GM12878 (cell line): ENCODE results near the gene RHOG. TPM values are rescaled to one million over a fixed set of nuclear protein-coding genes. Genes with fewer than 3 reads are reported as not detected.

Source experiments
- ATAC-seq: fragments of 200-7000 bp; cut with Tn5 transposase; 3 replicates; pipeline ENCODE4 v1.9.1; 2020; ENCODE audit warnings: mild to moderate bottlenecking, moderate library complexity
- BruUV-seq: library from RNA; stranded (reverse); fragments of 400-500 nt; replicated peaks from 2 replicates; lab custom pipeline; 2021; lab: Mats Ljungman, UMichigan
- CTCF ChIA-PET: fragments of 300-600 bp; sonication (Branson Sonifier 250); formaldehyde crosslinking; extraction: SDS; loops from one replicate; lab custom pipeline; 2021; ENCODE audit warnings: inconsistent platforms; lab: Yijun Ruan, JAX
- POLR2A ChIA-PET: fragments of 350-600 bp; formaldehyde crosslinking; extraction: SDS; loops from one replicate; lab custom pipeline; 2021; ENCODE audit warnings: inconsistent platforms; lab: Charles Lee
- RAD21 ChIA-PET: fragments of 300-600 bp; sonication (Branson Sonifier 250); formaldehyde crosslinking; loops from one replicate; lab custom pipeline; 2023; ENCODE audit warnings: antibody characterized with exemption; ENCODE audit not compliant: unreplicated experiment; lab: Charles Lee
- SMC1A ChIA-PET: fragments of 300-600 bp; sonication (Branson Sonifier 250); formaldehyde crosslinking; loops from one replicate; lab custom pipeline; 2023; ENCODE audit not compliant: unreplicated experiment, uncharacterized antibody; lab: Charles Lee
- DNase-seq: peaks from one replicate; pipeline ENCODE4 v3.0.0-alpha.2; 2011; ENCODE audit warnings: low read depth, low spot score
- FAIRE-seq: peaks from 3 replicates; lab custom pipeline; 2011; peaks lifted over from hg19 to GRCh38; lab: Jason Lieb, UNC
- H2AFZ ChIP-seq: 2 replicates; pipeline ENCODE4 v1.6.0; 2011; ENCODE audit warnings: low read depth, low read length, control low read depth; ENCODE audit not compliant: control insufficient read depth
- H3K27ac ChIP-seq: 2 replicates; pipeline ENCODE4 v1.5.1; 2011; ENCODE audit warnings: control low read depth; ENCODE audit not compliant: control insufficient read depth, insufficient read depth
- H3K27me3 ChIP-seq, 2 experiments: replicated peaks in 1 of 2; 2 replicates each; pipeline versions ENCODE4 v1.6.0 to v1.6.1; 2011; ENCODE audit warnings: low read length in 1 of 2; ENCODE audit not compliant: control insufficient read depth in 2 of 2, insufficient read depth in 2 of 2
- H3K36me3 ChIP-seq, 2 experiments: 2 replicates each; pipeline ENCODE4 v1.5.1; 2011; ENCODE audit warnings: low read length in 1 of 2; ENCODE audit not compliant: control insufficient read depth in 2 of 2, insufficient read depth in 2 of 2
- H3K4me1 ChIP-seq: 2 replicates; pipeline ENCODE4 v1.6.1; 2011; ENCODE audit warnings: mild to moderate bottlenecking, low read length, moderate library complexity, mixed read lengths; ENCODE audit not compliant: control insufficient read depth, insufficient read depth
- H3K4me2 ChIP-seq: 2 replicates; pipeline ENCODE4 v1.6.0; 2011; ENCODE audit warnings: control low read depth; ENCODE audit not compliant: control insufficient read depth, insufficient read depth
- H3K4me3 ChIP-seq: fragments of 200-600 bp; sonication (generic); 2 replicates; pipeline ENCODE4 v1.5.1; 2016
- H3K79me2 ChIP-seq: 2 replicates; pipeline ENCODE4 v1.6.0; 2011; ENCODE audit warnings: low read length; ENCODE audit not compliant: control insufficient read depth, insufficient read depth
- H3K9ac ChIP-seq: 2 replicates; pipeline ENCODE4 v1.8.0; 2011; ENCODE audit warnings: low read length, control low read depth, mixed read lengths; ENCODE audit not compliant: control insufficient read depth, insufficient read depth
- H3K9me3 ChIP-seq: replicated peaks from 3 replicates; pipeline ENCODE4 v1.5.1; 2011; ENCODE audit warnings: mild to moderate bottlenecking, low read length; ENCODE audit not compliant: control insufficient read depth, insufficient read depth
- H4K20me1 ChIP-seq: 2 replicates; pipeline ENCODE4 v1.6.0; 2011; ENCODE audit not compliant: control insufficient read depth, insufficient read depth
- ATF7 ChIP-seq: fragments of 450-650 bp; IDR thresholded peaks from 2 replicates; pipeline ENCODE4 v1.6.1; 2016; ENCODE audit warnings: low read depth, mild to moderate bottlenecking
- BACH1 ChIP-seq: fragments of 450-650 bp; IDR thresholded peaks from 2 replicates; pipeline ENCODE4 v1.6.1; 2017; ENCODE audit warnings: mild to moderate bottlenecking, borderline replicate concordance
- EZH2 ChIP-seq: IDR thresholded peaks from 2 replicates; pipeline ENCODE4 v1.6.1; 2012; ENCODE audit warnings: low read depth, mild to moderate bottlenecking, control low read depth, inconsistent platforms, low read length, borderline replicate concordance; ENCODE audit not compliant: control insufficient read depth
- POLR2AphosphoS2 ChIP-seq: IDR thresholded peaks from 2 replicates; pipeline ENCODE4 v1.6.1; 2011; ENCODE audit warnings: low read depth, mild to moderate bottlenecking, low read length, improper control_type of control experiment, moderate library complexity
- RAD21 ChIP-seq: IDR thresholded peaks from 2 replicates; pipeline ENCODE4 v1.6.1; 2011; ENCODE audit warnings: mild to moderate bottlenecking, low read depth, low read length, moderate library complexity; ENCODE audit not compliant: insufficient read depth
- RFX5 ChIP-seq: IDR thresholded peaks from 2 replicates; pipeline ENCODE4 v1.6.1; 2011; ENCODE audit warnings: low read depth, low read length, improper control_type of control experiment
- STAT1 ChIP-seq: fragments of 450-650 bp; conservative IDR thresholded peaks from 2 replicates; pipeline ENCODE4 v1.6.1; 2014; ENCODE audit warnings: antibody characterized with exemption, mild to moderate bottlenecking
- ZNF207 ChIP-seq: fragments of 450-650 bp; IDR thresholded peaks from 2 replicates; pipeline ENCODE4 v1.6.1; 2014; ENCODE audit warnings: antibody characterized with exemption, mild to moderate bottlenecking, borderline replicate concordance
- ZZZ3 ChIP-seq: IDR thresholded peaks from 2 replicates; pipeline ENCODE4 v1.6.1; 2011; ENCODE audit warnings: low read depth; ENCODE audit not compliant: control insufficient read depth, insufficient read length
- WGBS: methylation state at CpG from one replicate; pipeline ENCODE4 v1.1.6; 2016; ENCODE audit warnings: low lambda C conversion rate; ENCODE audit not compliant: insufficient replicate concordance, insufficient coverage; ENCODE audit errors: missing lambda C conversion rate; 5-methylcytosine and 5-hydroxymethylcytosine counted together
- in situ Hi-C: fragments of 300-500 bp; cut with MboI; formaldehyde crosslinking; loops from 9 replicates; pipeline ENCODE4 v1.14.3; 2018; ENCODE audit warnings: mixed read lengths
- intact Hi-C: fragments of 100-400 bp; cut with micrococcal nuclease; formaldehyde crosslinking; loops from one replicate; pipeline ENCODE4 v1.14.2; 2022; ENCODE audit not compliant: unreplicated experiment
- polyA plus RNA-seq, 11 experiments: library from polyadenylated mRNA; depleted of rRNA in 4 of 11; unstranded in 6 of 11; stranded (reverse) in 5 of 11; fragments of >200 nt; fragmentation: Nextera tagmentation in 4 of 11; fragmentation: Illumina TruSeq in 1 of 11; extraction: Ambion mirVana in 4 of 11; extraction: Trizol in 1 of 11; gene quantifications; 1 replicate in 1 of 11; 2 replicates in 10 of 11; pipeline versions ENCODE4 v1.2.1 to v1.2.3, GENCODE V29; 2011 to 2016; ENCODE audit warnings: inconsistent platforms in 2 of 11, missing spikeins in 2 of 11, low read depth in 1 of 11
- total RNA-seq, 4 experiments: library from RNA; depleted of rRNA in 3 of 4; stranded (reverse); fragments of >200 nt in 3 of 4; fragmentation: Illumina TruSeq in 1 of 4; extraction: Trizol in 1 of 4; gene quantifications; 2 replicates each; pipeline versions ENCODE4 v1.2.1 to v1.2.3, GENCODE V29; 2013 to 2021
- TF ChIP-seq, protein P1 (sequence below): IDR thresholded peaks from 2 replicates; pipeline ENCODE4 v1.6.1; 2012; ENCODE audit warnings: low read depth, low read length, improper control_type of control experiment
- TF ChIP-seq, protein P2 (sequence below): fragments of 150-350 bp; IDR thresholded peaks from 2 replicates; pipeline ENCODE4 v1.6.1; 2016; ENCODE audit warnings: low read depth, low read length

RHOG gene
- total and polyA plus RNA-seq, 10 of the 15 experiments (the other 5 are each of a cell fraction or from before 2014, with no cell fraction given) = 16.0 to 172 (median 94.8) TPM

DNA sequence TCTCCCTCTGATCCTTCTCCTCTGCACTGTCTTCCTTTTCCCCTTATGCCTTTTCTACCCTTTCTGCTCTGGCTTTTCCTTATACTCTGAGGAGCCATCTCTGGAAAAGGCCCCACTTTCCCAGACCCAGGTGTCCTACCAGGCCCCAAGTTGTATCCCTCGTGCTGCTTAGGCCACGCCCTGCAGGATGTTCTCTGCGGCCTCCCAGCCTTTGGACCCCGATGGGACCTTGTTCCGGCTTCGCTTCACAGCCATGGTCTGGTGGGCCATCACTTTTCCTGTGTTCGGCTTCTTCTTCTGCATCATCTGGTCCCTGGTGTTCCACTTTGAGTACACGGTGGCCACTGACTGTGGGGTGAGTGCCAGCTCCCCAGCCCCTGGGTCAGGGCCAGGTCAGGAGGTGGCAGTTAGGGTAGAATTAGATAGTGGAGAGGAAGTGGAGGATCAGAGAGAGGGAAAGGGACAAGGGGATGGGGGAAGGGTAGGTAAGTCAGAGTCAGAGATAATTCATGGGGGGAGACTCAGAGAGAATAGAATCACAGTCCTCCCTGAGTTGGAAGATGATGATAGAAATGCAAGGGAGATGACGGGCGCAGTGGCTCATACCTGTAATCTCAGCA is 23.5 kb downstream of the RHOG start (continued):
- TF ChIP-seq, protein P1, sequence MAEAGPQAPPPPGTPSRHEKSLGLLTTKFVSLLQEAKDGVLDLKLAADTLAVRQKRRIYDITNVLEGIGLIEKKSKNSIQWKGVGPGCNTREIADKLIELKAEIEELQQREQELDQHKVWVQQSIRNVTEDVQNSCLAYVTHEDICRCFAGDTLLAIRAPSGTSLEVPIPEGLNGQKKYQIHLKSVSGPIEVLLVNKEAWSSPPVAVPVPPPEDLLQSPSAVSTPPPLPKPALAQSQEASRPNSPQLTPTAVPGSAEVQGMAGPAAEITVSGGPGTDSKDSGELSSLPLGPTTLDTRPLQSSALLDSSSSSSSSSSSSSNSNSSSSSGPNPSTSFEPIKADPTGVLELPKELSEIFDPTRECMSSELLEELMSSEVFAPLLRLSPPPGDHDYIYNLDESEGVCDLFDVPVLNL = no peak
- TF ChIP-seq POLR2AphosphoS2 (no peak), RFX5 (no peak)

DNA sequence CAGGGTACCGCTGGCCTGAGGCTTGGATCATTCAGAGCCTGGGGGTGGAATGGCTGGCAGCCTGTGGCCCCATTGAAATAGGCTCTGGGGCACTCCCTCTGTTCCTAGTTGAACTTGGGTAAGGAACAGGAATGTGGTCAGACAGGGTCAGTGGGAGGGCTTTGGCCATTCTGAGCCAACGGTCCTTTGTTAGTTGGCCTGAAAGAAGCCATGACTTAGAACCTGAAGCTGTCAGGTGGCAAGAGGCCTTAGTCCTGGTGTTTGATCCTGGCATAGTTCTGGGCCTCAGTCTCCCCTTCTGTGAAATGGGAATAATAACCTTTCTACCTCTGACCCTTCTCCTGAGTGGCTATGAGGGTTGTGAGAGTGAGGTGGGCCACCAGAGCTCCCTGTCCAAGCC is 24.1 kb downstream of the RHOG start:
- no peaks in the 10 kb centered on the region for H3K9me3 ChIP-seq
- no TSS peak for BruUV-seq
- in situ Hi-C loops (no loop called here), intact Hi-C loops (no loop called here)
- ChIA-PET POLR2A (no interaction called here), SMC1A (interaction anchor here (0.7 kb wide), 1 partner anchor 25 kb away, joined by 3 read pairs; no protein-coding TSS in a partner anchor), CTCF (interaction anchor here (1.4 to 6.6 kb wide), 2 partner anchors 9 to 38 kb away, joined by 3 to 33 read pairs; partner anchors contain the start of gene PGAP2), RAD21 (interaction anchor here (2.2 kb wide), 1 partner anchor 8 kb away, joined by 5 read pairs; the partner anchor contains the start of gene PGAP2)
- FAIRE-seq (no peak), ATAC-seq (no peak), DNase-seq (no peak)
- no peak overlapping the region for H3K4me2 ChIP-seq
- H3K9ac ChIP-seq = no peak overlapping the region
- no peaks in the 10 kb centered on the region for H3K79me2 ChIP-seq
- TF ChIP-seq EZH2 (no peak), ATF7 (no peak), RAD21 (no peak), ZNF207 (no peak), ZZZ3 (no peak), BACH1 (no peak), STAT1 (no peak)
- TF ChIP-seq, protein P2, sequence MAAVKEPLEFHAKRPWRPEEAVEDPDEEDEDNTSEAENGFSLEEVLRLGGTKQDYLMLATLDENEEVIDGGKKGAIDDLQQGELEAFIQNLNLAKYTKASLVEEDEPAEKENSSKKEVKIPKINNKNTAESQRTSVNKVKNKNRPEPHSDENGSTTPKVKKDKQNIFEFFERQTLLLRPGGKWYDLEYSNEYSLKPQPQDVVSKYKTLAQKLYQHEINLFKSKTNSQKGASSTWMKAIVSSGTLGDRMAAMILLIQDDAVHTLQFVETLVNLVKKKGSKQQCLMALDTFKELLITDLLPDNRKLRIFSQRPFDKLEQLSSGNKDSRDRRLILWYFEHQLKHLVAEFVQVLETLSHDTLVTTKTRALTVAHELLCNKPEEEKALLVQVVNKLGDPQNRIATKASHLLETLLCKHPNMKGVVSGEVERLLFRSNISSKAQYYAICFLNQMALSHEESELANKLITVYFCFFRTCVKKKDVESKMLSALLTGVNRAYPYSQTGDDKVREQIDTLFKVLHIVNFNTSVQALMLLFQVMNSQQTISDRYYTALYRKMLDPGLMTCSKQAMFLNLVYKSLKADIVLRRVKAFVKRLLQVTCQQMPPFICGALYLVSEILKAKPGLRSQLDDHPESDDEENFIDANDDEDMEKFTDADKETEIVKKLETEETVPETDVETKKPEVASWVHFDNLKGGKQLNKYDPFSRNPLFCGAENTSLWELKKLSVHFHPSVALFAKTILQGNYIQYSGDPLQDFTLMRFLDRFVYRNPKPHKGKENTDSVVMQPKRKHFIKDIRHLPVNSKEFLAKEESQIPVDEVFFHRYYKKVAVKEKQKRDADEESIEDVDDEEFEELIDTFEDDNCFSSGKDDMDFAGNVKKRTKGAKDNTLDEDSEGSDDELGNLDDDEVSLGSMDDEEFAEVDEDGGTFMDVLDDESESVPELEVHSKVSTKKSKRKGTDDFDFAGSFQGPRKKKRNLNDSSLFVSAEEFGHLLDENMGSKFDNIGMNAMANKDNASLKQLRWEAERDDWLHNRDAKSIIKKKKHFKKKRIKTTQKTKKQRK = no peak
- no peaks in the 10 kb centered on the region for H3K27me3 ChIP-seq
- no peaks in the 10 kb centered on the region for H3K36me3 ChIP-seq
- H4K20me1 ChIP-seq = no peaks in the 10 kb centered on the region
- no peak overlapping the region for H2AFZ ChIP-seq
- H3K4me1 ChIP-seq = no peaks in the 10 kb centered on the region
- no peak overlapping the region for H3K27ac ChIP-seq
- H3K4me3 ChIP-seq = no peak overlapping the region
- WGBS = 74% methylated on average over 2 of the region's 2 CpGs
